B cell (primary cell): ENCODE results near the gene RGS6. TPM values are rescaled to one million over a fixed set of nuclear protein-coding genes. Genes with fewer than 3 reads are reported as not detected.

Experiments
- ATAC-seq: fragments of 200-7000 bp; cut with Tn5 transposase; one replicate; pipeline ENCODE4 v1.10.0; 2021; ENCODE audit warnings: low read depth, mild to moderate bottlenecking, moderate number of reproducible peaks, moderate library complexity
- CTCF ChIA-PET: fragments of 350-600 bp; sonication (Branson Sonifier 250); formaldehyde crosslinking; loops from one replicate; lab custom pipeline; 2021; ENCODE audit warnings: antibody characterized with exemption, inconsistent platforms; lab: Charles Lee
- POLR2A ChIA-PET: fragments of 350-600 bp; sonication (Branson Sonifier 250); formaldehyde crosslinking; loops from one replicate; lab custom pipeline; 2021; ENCODE audit warnings: antibody characterized with exemption; lab: Charles Lee
- DNase-seq: peaks from one replicate; pipeline ENCODE4 v3.0.0; 2013
- H2AFZ ChIP-seq: 2 replicates; pipeline ENCODE4 v1.6.1; 2012; ENCODE audit warnings: mild to moderate bottlenecking, low read depth, low read length; ENCODE audit not compliant: insufficient read depth, poor library complexity, severe bottlenecking
- H3K27ac ChIP-seq, 2 donors: 1 replicate in 1 of 2; 2 replicates in 1 of 2; pipeline ENCODE4 v1.5.1; 2012 to 2013; ENCODE audit warnings: low read length in 2 of 2, mild to moderate bottlenecking in 2 of 2, moderate library complexity in 1 of 2
- H3K27me3 ChIP-seq, 4 experiments: fragments of 200-600 bp in 1 of 4; sonication (generic) in 1 of 4; replicated peaks in 1 of 4; 1 replicate in 2 of 4; 2 replicates in 2 of 4; pipeline versions ENCODE4 v1.6.1 to v1.7.0; 2013 to 2016; ENCODE audit warnings: low read length in 3 of 4, mild to moderate bottlenecking in 2 of 4, mixed read lengths in 1 of 4, moderate library complexity in 1 of 4; ENCODE audit not compliant: insufficient read depth in 4 of 4, control insufficient read depth in 3 of 4; ENCODE audit errors: control extremely low read depth in 1 of 4
- H3K36me3 ChIP-seq, 2 experiments: replicated peaks in 1 of 2; 1 replicate in 1 of 2; 2 replicates in 1 of 2; pipeline versions ENCODE4 v1.6.1 to v1.7.1; 2013; ENCODE audit warnings: low read length in 1 of 2; ENCODE audit not compliant: insufficient read depth in 2 of 2, control insufficient read depth in 1 of 2; ENCODE audit errors: control extremely low read depth in 1 of 2, extremely low read depth in 1 of 2
- H3K4me1 ChIP-seq, 2 donors: fragments of 200-600 bp in 1 of 2; sonication (generic) in 1 of 2; 1 replicate in 1 of 2; 2 replicates in 1 of 2; pipeline versions ENCODE4 v1.5.1 to v1.6.1; 2013 to 2017; ENCODE audit warnings: low read length in 2 of 2; ENCODE audit not compliant: control insufficient read depth in 2 of 2, insufficient read depth in 2 of 2
- H3K4me2 ChIP-seq: replicated peaks from 2 replicates; pipeline ENCODE3; 2012; ENCODE audit warnings: mild to moderate bottlenecking, low read depth, low read length; ENCODE audit not compliant: poor library complexity, severe bottlenecking
- H3K4me3 ChIP-seq, 5 experiments: fragments of 200-600 bp in 1 of 5; sonication (generic) in 1 of 5; 1 replicate in 3 of 5; 2 replicates in 2 of 5; pipeline versions ENCODE4 v1.5.1 to v1.7.0; 2011 to 2016; ENCODE audit warnings: low read length in 4 of 5, mild to moderate bottlenecking in 4 of 5, low read depth in 2 of 5, control low read depth in 1 of 5, moderate library complexity in 1 of 5; ENCODE audit not compliant: insufficient read depth in 1 of 5; ENCODE audit errors: control extremely low read depth in 1 of 5, extremely low read depth in 1 of 5
- H3K79me2 ChIP-seq: fragments of 200-600 bp; sonication (generic); one replicate; pipeline ENCODE4 v1.6.0; 2016; ENCODE audit warnings: low read length; ENCODE audit not compliant: control insufficient read depth, insufficient read depth
- H3K9ac ChIP-seq: fragments of 200-600 bp; sonication (generic); 2 replicates; pipeline ENCODE4 v1.6.1; 2017; ENCODE audit warnings: mild to moderate bottlenecking, low read length, moderate library complexity
- H3K9me3 ChIP-seq, 3 donors: one replicate each; pipeline versions ENCODE4 v1.6.1 to v1.7.1; 2013; ENCODE audit warnings: low read length in 2 of 3; ENCODE audit not compliant: control insufficient read depth in 2 of 3, insufficient read depth in 1 of 3; ENCODE audit errors: control extremely low read depth in 1 of 3
- H4K20me1 ChIP-seq: 2 replicates; pipeline ENCODE4 v1.6.0; 2012; ENCODE audit warnings: mild to moderate bottlenecking, low read length; ENCODE audit not compliant: insufficient read depth, control insufficient read depth, poor library complexity, severe bottlenecking
- H3K27ac Mint-ChIP-seq: one replicate; pipeline ENCODE4 v1.8.0; 2021; ENCODE audit warnings: mixed read lengths
- H3K27me3 Mint-ChIP-seq: one replicate; pipeline ENCODE4 v1.8.0; 2021; ENCODE audit warnings: mixed read lengths
- H3K4me1 Mint-ChIP-seq: one replicate; pipeline ENCODE4 v1.8.0; 2021; ENCODE audit warnings: mixed read lengths
- H3K4me3 Mint-ChIP-seq: one replicate; pipeline ENCODE4 v1.8.0; 2021; ENCODE audit warnings: mixed read lengths
- H3K9me3 Mint-ChIP-seq: one replicate; pipeline ENCODE4 v1.8.0; 2022; ENCODE audit warnings: mixed read lengths; ENCODE audit not compliant: insufficient read depth
- CTCF ChIP-seq: fragments of 200-600 bp; IDR thresholded peaks from one replicate; pipeline ENCODE4 v1.8.0; 2022; ENCODE audit warnings: antibody characterized with exemption, mild to moderate bottlenecking
- EZH2 ChIP-seq: IDR thresholded peaks from 2 replicates; pipeline ENCODE4 v1.6.1; 2012; ENCODE audit warnings: borderline replicate concordance, low read depth, mild to moderate bottlenecking, moderate library complexity, low read length; ENCODE audit not compliant: insufficient read depth, poor library complexity, severe bottlenecking
- WGBS: methylation state at CpG from one replicate; pipeline ENCODE4 v1.1.5; 2013; ENCODE audit warnings: missing lambda C conversion rate; ENCODE audit not compliant: insufficient coverage; 5-methylcytosine and 5-hydroxymethylcytosine counted together
- intact Hi-C: fragments of 100-400 bp; cut with micrococcal nuclease; formaldehyde crosslinking; loops from one replicate; pipeline ENCODE4 v1.10.0; 2022
- polyA plus RNA-seq: library from polyadenylated mRNA; depleted of rRNA; stranded (reverse); fragments of >200 nt; gene quantifications from 2 replicates; pipeline ENCODE4 v1.2.3, GENCODE V29; 2012
- total RNA-seq, 2 donors: library from RNA; stranded (reverse); fragments of 120-200 nt in 1 of 2; gene quantifications; 1 replicate in 1 of 2; 2 replicates in 1 of 2; pipeline versions ENCODE4 v1.2.3 to v1.2.4, GENCODE V29; 2013 to 2022

RGS6 gene
- total and polyA plus RNA-seq, 2 donors (not counting 1 experiment from before 2014, with no cell fraction given): 0.07 TPM; not detected in 1

- Histone ChIP-seq H3K27ac (no peak overlapping the region), H3K4me3 (no peak overlapping the region), H4K20me1 (no peaks in the 10 kb centered on the region), H3K27me3 (peaks cover 0 to 6% (median 0%) of the 10 kb centered on the region in 4 experiments), H2AFZ (no peak overlapping the region), H3K79me2 (no peaks in the 10 kb centered on the region), H3K4me2 (no peak overlapping the region), H3K9ac (no peak overlapping the region), H3K4me1 (no peaks in the 10 kb centered on the region), H3K9me3 (peaks cover 0 to 15% (median 9%) of the 10 kb centered on the region in 3 donors), H3K36me3 (no peaks in the 10 kb centered on the region)
- intact Hi-C loops: no loop called here
- H3K4me1 Mint-ChIP-seq: no peaks in the 10 kb centered on the region
- no peak for TF ChIP-seq EZH2
- TF ChIP-seq CTCF: no peak
- WGBS: 100% methylated on average over 2 of the region's 2 CpGs
- DNase-seq: no peak
- H3K27me3 Mint-ChIP-seq: peaks cover 14% of the 10 kb centered on the region
- ATAC-seq: no peak
- H3K27ac Mint-ChIP-seq: no peak overlapping the region
- ChIA-PET CTCF (interaction anchor here (0.7 to 1.5 kb wide), 2 partner anchors 8 to 415 kb away, joined by 3 read pairs; no protein-coding TSS in a partner anchor), POLR2A (no interaction called here)
- no peak overlapping the region for H3K4me3 Mint-ChIP-seq
- H3K9me3 Mint-ChIP-seq: peaks cover 12% of the 10 kb centered on the region
Measured at GRCh38 chr14:72488514-72488913, 556.3 kb downstream of the RGS6 start.

GRCh38 chr14:72492196-72492595 is 560.0 kb downstream of the RGS6 start:
- H3K27me3 Mint-ChIP-seq: peaks cover 24% of the 10 kb centered on the region
- ATAC-seq (no peak), DNase-seq (no peak)
- H4K20me1 ChIP-seq: no peaks in the 10 kb centered on the region
- peaks cover 0 to 6% (median 3%) of the 10 kb centered on the region in 4 experiments for H3K27me3 ChIP-seq
- H3K9ac ChIP-seq: no peak overlapping the region
- no CpG with 5 or more reads among the region's 5 CpGs for WGBS
- H3K9me3 ChIP-seq: peaks cover 2 to 14% (median 9%) of the 10 kb centered on the region in 3 donors
- no peaks in the 10 kb centered on the region for H3K4me1 Mint-ChIP-seq
- intact Hi-C loops: no loop called here
- no peak overlapping the region for H3K27ac Mint-ChIP-seq
- no peaks in the 10 kb centered on the region for H3K36me3 ChIP-seq
- no peak overlapping the region for H3K4me3 Mint-ChIP-seq
- no peak overlapping the region for H3K27ac ChIP-seq
- no peaks in the 10 kb centered on the region for H3K4me1 ChIP-seq
- no peak for TF ChIP-seq EZH2
- no peak for TF ChIP-seq CTCF
- no peak overlapping the region for H3K4me3 ChIP-seq
- H3K9me3 Mint-ChIP-seq: peaks cover 14% of the 10 kb centered on the region
- no peaks in the 10 kb centered on the region for H3K79me2 ChIP-seq
- H3K4me2 ChIP-seq: no peak overlapping the region
- H2AFZ ChIP-seq: no peak overlapping the region
- ChIA-PET POLR2A (no interaction called here), CTCF (no interaction called here)
